ENCODE measurements around the gene ST6GALNAC3.
"Not testable (repeated sequence)": the region's sequence is repeated elsewhere in the genome, so short reads cannot be mapped to it uniquely, and the experiment has no call there.

ST6GALNAC3 gene

DNA sequence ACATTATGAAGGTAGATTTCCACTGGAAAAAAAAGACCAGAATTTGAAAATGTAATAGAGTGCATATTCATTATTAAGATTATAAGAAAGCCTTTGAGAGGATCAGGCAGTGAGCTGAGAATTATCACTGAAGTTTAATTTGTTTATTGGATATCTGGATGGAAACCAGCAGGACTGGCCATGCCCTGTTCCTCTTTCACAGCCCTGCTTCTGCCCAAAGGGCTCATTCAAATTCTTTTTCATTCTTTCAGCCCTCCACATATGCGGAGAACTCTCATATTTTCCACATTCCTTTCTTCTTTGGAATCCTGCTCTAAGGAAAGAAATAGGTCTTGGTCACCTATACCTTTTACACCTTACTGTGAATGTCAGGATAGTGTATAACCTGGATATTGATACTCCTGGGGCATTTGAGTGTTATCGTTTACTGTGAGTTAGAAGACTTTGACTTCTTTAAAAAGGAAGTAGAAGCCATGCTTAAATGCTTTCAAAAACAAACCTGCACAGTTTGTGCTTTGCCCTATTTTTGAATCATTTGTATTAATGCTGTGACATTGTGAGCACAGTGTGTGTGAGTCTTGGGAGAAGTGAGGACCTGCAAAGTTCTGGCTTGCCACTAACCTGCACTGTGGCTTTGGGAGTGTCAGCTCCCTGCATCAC is 35.5 kb downstream of the ST6GALNAC3 start:
- DNase-seq: no peak

DNA sequence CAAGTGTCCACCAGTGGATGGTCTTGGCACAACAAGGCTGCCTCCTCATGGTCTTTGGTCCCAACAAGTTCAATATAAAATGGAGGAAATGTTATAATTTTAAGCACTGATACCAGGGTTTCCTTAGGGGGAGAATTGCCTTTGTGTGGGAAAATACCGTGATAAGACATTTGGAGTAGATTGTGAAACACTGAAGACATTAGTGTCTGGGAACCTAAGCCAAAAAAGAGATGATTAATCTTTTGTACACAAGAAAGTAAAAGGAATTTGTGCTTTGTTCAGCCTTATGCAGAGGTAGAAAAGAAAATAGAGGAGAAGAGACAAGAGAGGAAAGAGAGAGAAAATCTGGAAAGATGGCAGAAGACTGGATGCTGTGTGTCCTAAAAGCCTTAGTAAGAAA is 36.1 kb downstream of the ST6GALNAC3 start:
- no peak for DNase-seq

DNA sequence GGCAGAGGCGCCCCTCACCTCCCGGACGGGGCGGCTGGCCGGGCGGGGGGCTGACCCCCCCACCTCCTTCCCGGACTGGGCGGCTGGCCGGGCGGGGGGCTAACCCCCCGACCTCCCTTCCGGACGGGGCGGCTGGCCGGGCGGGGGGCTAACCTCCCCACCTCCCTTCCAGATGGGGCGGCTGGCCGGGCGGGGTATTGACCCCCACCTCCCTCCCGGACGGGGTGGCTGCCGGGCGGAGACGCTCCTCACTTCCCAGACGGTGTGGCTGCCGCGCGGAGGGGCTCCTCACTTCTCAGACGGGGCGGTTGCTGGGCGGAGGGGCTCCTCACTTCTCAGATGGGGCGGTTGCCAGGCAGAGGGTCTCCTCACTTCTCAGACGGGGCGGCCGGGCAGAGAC is 37.8 kb downstream of the ST6GALNAC3 start:
- DNase-seq: not testable (repeated sequence)

DNA sequence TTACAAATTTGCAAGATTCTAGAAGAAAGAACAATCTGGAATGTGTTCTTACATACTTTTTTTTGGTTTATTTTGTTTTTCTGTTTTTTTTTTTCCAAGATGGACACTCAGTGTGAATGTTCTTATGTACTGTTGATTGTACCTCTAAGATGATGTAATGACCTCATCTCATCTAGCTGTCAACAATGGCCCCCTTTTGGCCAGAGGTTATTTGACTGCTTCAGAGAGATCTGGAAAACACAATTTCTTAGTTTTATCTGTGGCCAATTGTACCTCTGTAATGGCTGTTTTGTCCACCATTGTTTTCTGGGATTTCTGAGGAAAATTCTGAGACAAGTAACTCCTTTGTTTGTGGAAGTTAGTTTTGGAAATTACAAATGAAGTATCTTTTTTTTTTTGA is 38.9 kb downstream of the ST6GALNAC3 start:
- DNase-seq: no peak

DNA sequence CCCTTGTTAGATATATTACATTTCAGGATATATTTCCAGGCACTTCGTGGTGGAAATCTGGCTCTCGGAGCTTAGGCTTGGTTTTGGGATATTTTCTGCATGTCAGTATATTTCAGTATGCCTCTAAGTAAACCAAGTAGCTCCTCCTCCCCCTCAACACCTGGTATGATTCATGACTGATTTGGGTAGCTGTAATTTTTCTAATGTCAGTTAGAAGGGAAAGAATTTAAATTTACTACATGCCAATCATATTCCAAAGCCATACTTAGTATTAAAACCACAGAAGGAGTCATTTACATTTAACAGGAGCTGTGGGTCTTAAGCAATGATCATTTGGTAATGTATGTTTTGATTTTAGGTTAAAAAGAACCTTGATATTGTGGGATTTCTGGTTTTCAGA is 40.6 kb downstream of the ST6GALNAC3 start:
- no peak for DNase-seq

DNA sequence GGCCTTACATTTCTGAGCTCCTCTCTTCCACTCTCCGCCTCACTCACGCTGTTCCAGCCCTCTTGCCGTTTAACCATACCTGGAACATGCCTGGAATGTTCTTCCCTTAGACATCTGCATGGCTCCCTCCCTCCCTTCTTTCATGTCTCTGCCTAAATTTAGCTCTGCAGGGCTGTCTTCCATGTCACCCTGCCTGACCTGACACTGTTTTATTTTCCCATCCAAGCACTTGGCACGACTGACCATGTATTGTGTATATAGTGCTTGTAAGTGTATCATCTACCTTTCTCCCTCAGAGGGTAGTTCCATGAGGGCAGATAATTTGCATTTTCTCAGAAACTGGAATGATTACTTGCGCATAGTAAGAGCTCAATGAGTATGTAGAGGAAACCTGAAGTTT is 47.3 kb downstream of the ST6GALNAC3 start:
- DNase-seq: no peak

DNA sequence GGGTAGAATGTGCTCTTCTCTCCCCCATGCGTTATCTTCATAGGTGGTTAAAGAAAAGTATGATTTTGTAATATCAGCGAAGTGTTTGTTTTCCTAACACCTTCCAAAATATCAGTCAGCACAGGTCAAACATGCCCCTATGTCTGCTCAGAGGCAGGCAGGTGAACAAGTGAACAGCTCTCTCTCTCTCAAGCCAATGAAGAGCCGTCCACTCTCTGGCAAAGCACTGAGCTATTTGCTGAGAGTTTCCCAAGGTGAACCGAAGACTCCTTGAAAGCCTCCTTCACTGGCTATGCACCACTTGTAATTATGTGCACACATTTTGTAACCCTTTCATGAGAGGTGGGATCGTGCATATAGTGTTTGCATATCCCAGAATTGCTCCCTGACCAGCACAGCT is 47.7 kb downstream of the ST6GALNAC3 start:
- no peak for DNase-seq

DNA sequence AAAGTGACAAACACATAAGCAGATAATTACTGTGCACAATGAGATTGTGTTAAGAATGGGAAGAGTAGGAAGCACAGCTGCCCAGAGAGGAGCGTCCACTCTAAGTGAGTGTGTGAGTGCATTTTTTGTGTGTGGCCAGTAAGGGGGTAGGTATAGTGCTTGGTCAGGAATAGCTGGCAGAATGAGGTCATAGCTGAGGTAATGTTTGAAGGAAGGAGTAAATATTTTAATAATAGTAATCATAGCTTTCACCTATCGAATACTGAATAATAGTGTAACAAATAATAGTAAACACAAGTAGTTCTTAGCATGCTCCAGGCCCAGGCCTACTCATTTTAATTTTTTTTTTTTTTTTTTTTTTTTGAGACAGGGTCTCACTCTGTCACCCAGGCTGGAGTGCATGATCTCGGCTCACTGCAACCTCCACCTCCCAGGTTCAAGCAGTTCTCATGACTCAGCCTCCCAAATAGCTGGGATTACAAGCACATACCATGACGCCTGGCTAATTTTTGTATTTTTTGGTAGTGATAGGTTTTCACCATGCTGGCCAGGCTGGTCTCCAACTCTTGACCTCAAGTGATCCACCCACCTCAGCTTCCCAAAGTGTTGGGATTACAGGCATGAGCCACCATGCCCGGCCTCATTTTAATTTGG is 49.0 kb downstream of the ST6GALNAC3 start:
- DNase-seq: not testable (repeated sequence)

DNA sequence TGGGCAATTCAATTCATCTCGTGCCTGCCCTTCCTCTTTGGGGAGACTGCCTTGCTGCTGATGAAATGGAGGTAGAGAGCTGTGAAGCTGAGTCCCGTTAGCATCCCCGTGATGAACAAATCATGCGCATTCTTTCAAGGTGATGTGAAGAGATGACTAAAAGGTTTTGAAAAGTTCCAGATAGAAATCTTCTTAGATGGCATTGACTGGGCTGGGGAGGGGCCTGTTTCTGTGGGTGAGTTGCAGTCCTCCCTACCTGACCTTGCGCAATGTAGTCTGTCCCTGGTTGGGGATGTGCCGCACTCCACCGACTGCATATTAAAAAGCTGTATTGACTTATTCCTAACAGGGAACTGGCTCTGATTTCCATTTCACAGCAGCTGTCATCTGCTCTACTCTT is 49.6 kb downstream of the ST6GALNAC3 start:
- peak; percentile 3 for DNase-seq

DNA sequence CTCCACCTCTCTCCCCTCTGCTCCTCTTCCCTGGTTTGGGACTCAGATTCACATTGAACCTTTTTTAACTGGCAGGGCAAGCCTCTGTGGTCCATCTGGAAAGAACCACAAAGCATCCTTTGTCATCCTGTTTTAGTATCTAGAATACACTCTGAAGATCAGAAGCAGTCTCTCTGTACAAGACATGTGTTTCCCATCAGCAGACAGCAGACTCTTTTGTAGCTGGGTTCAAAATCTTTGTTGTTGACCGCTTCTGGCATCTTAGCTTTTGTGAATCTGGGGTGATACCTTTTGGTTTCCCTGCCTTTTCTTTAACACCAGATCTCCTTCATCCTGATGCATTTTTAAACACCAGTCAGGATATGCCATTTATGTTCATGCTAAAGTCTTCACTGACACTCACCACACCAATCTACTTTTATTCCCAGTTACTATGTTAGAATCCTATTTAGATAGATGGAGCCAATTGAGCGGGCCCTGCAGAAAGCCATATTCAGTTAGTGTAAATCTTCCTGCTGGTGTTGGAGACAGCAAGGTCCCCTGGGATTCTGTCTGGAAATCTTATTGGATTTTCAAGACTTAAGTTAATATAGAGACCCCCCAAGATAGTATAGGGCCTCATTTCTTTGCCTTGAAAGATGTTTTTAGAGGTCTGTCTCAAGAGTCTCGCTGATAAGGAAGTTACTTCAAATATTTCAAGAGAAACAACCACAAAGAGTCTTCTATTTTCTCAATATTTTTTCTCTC is 51.1 kb downstream of the ST6GALNAC3 start:
- no peak for DNase-seq

DNA sequence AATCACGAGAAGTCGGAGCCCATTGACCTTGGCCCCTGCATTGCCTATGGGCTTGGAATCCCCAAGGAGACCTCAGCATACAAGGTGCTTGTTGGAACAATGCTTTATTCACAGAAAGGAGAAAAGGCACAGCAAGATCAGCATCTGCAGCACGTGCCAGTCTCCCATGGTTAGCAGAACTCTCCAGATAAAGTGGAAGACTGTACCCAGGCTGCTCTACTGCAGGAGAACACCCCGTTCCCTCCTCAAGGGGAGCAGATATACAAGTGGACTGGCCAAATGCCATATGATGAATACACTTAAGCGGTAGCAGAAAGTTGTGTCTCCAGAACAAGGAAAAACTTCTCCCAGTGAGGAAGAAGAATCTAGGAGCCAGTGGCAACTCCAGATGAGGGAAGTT is 53.5 kb downstream of the ST6GALNAC3 start:
- no peak for DNase-seq

DNA sequence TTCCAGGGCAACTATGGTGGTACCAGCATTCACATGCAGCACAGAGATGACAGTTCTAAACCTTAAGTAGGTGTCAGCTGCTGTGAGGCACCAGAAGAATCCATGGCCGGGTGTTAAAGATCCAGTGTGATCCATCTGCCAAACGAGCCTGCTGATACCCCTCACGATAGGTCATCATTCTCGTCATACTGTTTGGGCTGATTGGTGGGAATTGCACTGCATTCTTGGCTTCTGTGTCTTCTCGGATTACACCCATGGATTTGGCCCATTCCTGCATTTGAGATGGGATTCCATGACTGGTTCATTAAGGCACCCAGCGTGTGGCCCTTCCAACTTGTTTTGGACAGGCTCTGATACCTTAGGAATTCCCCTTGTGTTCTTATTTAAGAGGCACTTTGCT is 55.2 kb downstream of the ST6GALNAC3 start:
- no peak for DNase-seq

DNA sequence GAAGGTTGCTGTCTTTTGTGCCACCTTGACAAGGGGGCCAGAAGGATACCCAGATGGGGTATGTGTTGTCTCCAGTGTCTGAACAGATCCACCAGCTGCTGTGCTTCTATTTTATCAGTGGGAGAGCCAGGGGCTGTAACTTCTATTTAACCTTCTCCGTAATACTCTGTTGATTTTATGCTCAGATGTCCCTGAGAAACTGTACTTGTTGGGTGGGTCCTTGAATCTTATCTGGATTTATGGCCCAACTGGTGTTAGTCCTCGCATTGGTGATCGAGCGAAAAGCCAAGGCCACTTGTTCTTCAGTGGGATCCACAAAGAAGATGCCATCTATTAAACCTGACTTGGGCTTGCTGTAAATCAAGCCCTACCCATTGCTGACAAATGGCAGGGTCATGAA is 56.4 kb downstream of the ST6GALNAC3 start:
- DNase-seq: no peak

DNA sequence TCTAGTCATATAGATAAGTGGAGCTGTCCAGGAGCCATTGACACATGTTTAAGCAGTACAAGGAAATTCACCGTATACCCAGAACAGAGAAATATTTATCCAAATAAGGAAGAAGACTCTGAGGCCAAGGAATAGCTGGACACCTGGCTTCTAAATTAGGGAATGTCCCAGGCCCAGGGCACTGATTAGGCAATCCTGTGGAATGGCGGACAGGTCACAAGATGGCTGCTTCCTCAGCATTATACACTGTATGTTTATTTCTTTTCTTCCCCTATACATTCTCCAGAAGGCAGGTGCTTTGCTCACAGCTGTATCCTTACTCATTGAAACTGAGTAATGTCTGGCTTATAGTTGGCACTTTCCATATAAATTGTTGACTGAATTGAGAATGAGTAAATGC is 59.4 kb downstream of the ST6GALNAC3 start:
- DNase-seq: no peak

DNA sequence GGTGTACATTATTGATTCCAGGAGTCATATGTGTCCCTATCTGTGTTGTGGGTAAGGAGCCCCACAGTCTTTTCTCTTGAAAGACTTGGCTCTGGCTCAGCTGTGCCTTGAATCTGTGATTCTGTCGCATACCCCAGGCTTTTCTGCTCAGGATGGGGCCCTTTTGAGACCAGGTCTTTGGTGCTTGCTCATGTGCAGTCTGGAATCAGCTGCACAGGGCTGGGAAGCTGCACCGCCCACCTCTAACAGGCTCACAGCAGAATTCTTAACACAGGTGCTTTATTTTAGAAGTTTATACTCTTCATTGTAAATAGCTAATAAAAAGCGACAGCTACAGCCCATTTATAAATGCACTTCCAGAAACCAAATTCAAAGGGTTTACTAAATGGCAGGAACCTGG is 61.3 kb downstream of the ST6GALNAC3 start:
- DNase-seq: no peak

DNA sequence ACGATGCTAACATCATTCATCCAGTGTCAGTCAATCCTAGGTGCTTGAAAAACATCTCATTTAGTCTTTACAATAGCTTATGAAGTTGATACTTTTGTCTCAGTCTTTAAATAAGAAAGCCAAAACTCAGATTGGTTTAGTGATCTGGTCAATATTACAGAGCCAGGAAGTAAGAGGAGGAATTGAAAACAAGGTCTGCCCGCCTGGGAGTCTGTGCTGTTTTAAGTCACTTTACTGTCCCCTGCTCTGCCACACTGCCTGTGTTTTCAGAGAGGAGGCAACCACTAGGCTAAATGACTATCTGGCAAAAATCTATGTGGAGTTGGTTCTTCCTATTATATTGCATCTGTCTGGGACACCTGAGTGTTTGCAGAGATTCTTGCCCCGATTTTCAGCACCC is 62.3 kb downstream of the ST6GALNAC3 start:
- no peak for DNase-seq

DNA sequence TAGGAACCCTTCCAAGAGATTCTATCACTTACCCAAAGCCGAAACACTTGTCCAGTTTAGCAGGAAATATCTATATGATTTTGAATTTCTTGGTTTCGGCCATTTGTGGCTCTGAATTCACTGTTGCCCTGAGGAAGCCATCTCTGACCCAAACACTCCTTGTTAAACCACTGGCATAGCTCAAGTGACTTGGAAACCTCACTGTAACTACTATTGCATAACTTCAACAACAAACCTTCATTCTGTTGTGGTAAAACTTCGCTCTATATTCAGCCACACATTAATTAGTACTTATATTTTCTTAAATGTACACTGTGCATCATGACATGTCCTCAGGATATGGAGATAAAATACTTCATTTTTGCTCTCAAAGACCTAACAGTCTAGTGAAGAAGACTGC is 63.2 kb downstream of the ST6GALNAC3 start:
- no peak for DNase-seq

DNA sequence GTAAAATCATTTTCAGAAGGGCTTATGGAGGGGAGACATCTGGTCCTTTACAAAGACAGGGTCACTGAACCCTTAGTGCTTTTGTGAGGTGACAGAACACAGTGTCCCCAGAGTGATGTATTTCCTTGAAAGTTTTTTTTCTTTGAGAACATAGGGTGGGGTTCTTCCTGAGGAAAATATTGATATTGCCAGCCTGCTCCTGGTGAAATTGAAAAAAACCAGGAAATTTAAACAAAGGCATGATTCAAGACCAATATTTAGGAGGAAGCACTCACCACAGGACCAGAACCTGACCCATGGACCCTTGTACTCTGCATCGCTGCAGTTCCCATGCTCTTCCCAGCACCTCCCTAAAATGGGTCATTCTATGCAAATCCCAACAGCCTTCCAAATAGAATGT is 63.7 kb downstream of the ST6GALNAC3 start:
- no peak for DNase-seq

DNA sequence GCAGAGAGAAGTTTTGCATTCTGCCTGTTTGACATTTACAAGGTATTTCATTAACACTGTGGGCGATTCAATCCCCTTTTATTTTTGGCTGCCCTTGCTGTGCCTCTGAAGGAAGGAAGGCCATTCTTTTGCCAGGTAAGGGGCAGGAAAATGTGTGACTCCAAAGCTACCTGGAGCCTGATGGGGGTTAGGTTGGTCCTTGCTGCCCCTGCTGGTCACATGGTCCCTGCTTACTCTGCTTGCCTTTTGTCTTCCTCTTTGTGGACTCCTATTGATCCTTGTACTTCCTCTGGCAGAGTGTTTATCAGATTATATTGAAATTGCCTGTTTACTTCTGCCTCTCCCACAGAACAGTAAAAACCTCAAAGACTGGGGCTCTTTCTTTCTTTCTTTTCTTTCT is 65.7 kb downstream of the ST6GALNAC3 start:
- DNase-seq: no peak

DNA sequence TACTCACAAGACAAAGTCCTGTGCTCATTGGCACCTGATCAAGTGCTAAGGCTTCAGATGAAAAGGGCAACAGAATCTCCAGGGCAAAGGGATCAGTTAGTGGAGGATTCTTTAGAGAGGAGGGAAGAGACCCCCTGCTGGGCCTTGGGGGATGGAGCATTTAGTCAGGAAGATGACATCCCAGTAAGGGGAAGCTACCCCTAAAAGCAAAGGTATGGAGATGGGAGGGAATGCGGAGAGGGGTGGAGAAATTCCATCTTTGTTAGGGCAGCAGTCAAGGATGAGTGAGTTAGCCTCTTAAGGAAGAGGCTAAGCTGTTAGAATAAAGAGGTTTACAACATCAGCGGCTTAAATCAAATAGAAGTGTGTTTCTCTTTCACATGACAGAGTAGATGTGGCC is 67.4 kb downstream of the ST6GALNAC3 start:
- DNase-seq: no peak

DNA sequence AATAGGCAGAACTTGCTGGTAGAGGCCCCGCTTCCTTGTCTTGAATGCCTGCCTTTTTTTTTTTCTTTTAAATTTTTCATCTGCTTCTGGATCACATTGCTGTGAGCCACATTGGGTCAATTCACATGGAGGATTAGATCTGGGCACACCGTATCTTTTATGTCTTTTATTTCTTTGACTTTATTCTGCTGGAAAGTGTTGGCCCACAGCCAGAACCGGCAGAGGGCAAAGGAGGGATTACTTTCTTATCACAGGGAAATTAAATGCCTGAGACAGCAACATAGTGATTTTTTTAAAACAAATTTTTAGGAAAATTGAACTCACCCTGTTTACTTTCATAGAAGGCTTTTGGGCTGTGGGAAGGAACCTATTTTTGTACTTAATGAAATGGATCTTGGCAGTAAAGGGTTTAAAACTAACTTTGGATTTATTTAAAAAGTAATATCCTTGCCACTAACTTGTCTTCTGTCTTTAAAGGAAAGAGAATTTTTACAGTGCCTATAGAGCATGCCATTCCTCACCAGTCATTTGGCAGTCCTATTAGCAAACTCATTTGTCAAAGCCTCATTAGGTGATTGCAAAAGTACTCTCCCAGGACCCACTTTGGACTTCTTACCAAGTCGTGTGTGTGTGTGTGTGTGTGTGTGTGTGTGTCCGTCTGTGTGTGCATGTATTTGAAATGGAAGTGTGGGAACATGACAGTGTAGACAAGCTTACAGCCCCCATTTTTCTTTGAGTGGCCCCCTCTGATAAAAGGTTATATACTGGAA is 68.4 kb downstream of the ST6GALNAC3 start:
- no peak for DNase-seq

DNA sequence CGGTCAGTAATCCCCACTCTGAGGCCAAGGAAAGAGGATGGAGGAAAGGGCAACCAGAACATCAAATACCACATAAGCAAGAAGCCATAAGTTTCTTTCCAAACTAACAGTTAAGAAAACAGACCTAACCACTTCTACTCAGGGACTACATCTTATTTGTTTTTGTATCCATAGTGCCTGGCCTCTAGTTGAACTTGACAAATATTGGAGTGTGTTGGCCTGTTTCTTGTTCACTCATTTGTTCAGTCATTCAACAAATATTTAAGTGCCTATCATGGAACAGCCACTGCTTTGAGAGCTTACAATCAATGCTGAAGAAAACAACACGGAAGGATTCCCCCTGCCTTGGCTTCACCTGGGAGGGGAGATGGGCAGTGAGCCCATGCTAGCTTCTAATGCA is 69.7 kb downstream of the ST6GALNAC3 start:
- DNase-seq: no peak

DNA sequence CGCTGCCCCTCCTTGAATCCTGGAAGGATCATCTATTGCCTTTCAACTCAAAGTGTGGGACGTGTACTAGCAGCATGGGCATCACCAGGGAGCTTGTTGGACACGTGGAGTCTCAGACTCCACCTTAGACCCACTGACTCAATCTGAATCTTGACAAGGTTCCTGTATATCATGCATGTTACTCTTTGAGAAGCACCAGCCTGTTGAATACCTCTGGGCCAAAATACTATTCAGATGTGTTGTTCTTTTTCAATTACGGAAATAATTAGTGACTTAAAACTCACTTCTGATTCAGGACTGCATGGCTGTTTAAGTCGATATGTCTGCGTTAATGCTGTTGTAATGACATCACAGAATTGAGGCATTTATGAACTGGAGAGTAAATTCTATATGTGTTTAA is 70.8 kb downstream of the ST6GALNAC3 start:
- DNase-seq: no peak

DNA sequence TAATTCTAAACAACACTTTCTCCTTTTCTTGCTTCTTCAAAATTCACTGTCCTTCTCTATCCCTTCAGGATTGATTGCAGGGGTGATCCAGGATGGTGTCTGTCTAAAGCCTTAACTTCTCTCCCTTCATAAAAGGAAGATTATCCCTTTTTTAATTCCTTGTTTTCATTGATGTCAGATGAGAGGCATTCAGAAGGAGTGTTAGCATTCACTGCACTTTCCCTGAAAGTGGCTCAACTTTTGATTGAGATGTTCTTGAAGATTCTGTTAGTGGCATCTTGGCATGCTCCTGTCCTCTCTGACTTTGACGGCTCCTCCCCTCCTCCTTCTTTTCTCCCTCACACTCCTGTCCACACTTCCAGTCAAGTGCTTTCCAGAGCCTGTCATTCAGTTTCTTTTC is 71.6 kb downstream of the ST6GALNAC3 start:
- no peak for DNase-seq

All from T1000 (cell line).